Astrocyte (in vitro differentiated cells and primary cell): ENCODE data around the gene BTBD16.

Experiments used
- CTCF ChIP-seq: IDR thresholded peaks from 2 replicates; pipeline ENCODE4 v1.5.1; 2011; ENCODE audit warnings: low read depth, mild to moderate bottlenecking, inconsistent platforms, low read length, moderate library complexity; ENCODE audit not compliant: insufficient read depth
- EZH2 ChIP-seq: IDR thresholded peaks from 2 replicates; pipeline ENCODE4 v1.6.1; 2012; ENCODE audit warnings: mild to moderate bottlenecking, low read length, inconsistent platforms; ENCODE audit not compliant: insufficient read depth

GRCh38 chr10:122271076-122271475 lies at the start of gene BTBD16:
- no peak for TF ChIP-seq CTCF
- no peak for TF ChIP-seq EZH2
